DOHH2 (cell line): Measurements from ENCODE around the gene BMPER.

ENCODE experiments used
- H3F3A ChIP-seq: fragments of 200-600 bp; sonication (generic), shearing (Covaris generic); 2 replicates; pipeline ENCODE4 v1.6.0; 2016; ENCODE audit warnings: antibody characterized with exemption, mild to moderate bottlenecking; ENCODE audit not compliant: control insufficient read depth, insufficient read depth
- H3K27ac ChIP-seq: fragments of 200-600 bp; sonication (generic); 2 replicates; pipeline ENCODE4 v1.5.1; 2014; ENCODE audit warnings: low read depth, mild to moderate bottlenecking, low read length, moderate library complexity
- H3K27me3 ChIP-seq: fragments of 200-600 bp; sonication (generic); 2 replicates; pipeline ENCODE4 v1.6.1; 2014; ENCODE audit warnings: mild to moderate bottlenecking, low read length, mixed read lengths; ENCODE audit not compliant: control insufficient read depth
- H3K36me3 ChIP-seq: fragments of 200-600 bp; sonication (generic); 2 replicates; pipeline ENCODE4 v1.6.1; 2014; ENCODE audit warnings: mild to moderate bottlenecking, low read length, moderate library complexity, mixed read lengths; ENCODE audit not compliant: control insufficient read depth
- H3K4me1 ChIP-seq: fragments of 200-600 bp; sonication (generic); 2 replicates; pipeline ENCODE4 v1.6.1; 2014; ENCODE audit warnings: mild to moderate bottlenecking, low read length, mixed read lengths; ENCODE audit not compliant: control insufficient read depth
- H3K4me2 ChIP-seq: fragments of 200-600 bp; sonication (generic); 2 replicates; pipeline ENCODE4 v1.6.0; 2014; ENCODE audit warnings: mild to moderate bottlenecking, low read length, moderate library complexity
- H3K4me3 ChIP-seq: fragments of 200-600 bp; sonication (generic); 2 replicates; pipeline ENCODE4 v1.5.1; 2014; ENCODE audit warnings: mild to moderate bottlenecking, low read length, mixed read lengths
- H3K79me2 ChIP-seq: fragments of 200-600 bp; sonication (generic); 2 replicates; pipeline ENCODE4 v1.6.1; 2014; ENCODE audit warnings: mild to moderate bottlenecking, low read length, mixed read lengths; ENCODE audit not compliant: control insufficient read depth
- H3K9me2 ChIP-seq: fragments of 200-600 bp; sonication (generic); replicated peaks from 2 replicates; pipeline ENCODE4 v1.6.1; 2014; ENCODE audit warnings: mild to moderate bottlenecking, low read length, mixed read lengths; ENCODE audit not compliant: control insufficient read depth
- H3K9me3 ChIP-seq: fragments of 200-600 bp; sonication (generic); 2 replicates; pipeline ENCODE4 v1.6.1; 2014; ENCODE audit warnings: antibody characterized with exemption, low read length, mixed read lengths; ENCODE audit not compliant: control insufficient read depth, insufficient read depth
- H4K20me1 ChIP-seq: fragments of 200-600 bp; sonication (generic); 2 replicates; pipeline ENCODE4 v1.6.0; 2014; ENCODE audit warnings: low read depth, mild to moderate bottlenecking, antibody characterized with exemption, low read length, moderate library complexity; ENCODE audit not compliant: control insufficient read depth, insufficient read depth
- CTCF ChIP-seq: fragments of 200-600 bp; sonication (generic); IDR thresholded peaks from one replicate; pipeline ENCODE4 v1.5.1; 2014; ENCODE audit warnings: antibody characterized with exemption, mild to moderate bottlenecking, low read depth, low read length; ENCODE audit not compliant: poor library complexity, severe bottlenecking
- EZH2phosphoT487 ChIP-seq: fragments of 200-600 bp; sonication (generic); IDR thresholded peaks from 2 replicates; pipeline ENCODE4 v1.6.1; 2017; ENCODE audit warnings: borderline replicate concordance, mild to moderate bottlenecking, antibody characterized with exemption, low read length, moderate library complexity, mixed read lengths

BMPER gene

GRCh38 chr7:33916357-33917081, 11.2 kb downstream of the BMPER start:
- Histone ChIP-seq H3K36me3 (no peaks in the 10 kb centered on the region), H3K9me3 (no peaks in the 10 kb centered on the region), H3K4me1 (no peaks in the 10 kb centered on the region), H3K27ac (no peak overlapping the region), H3K27me3 (no peaks in the 10 kb centered on the region), H3K79me2 (no peaks in the 10 kb centered on the region), H3K9me2 (no peaks in the 10 kb centered on the region), H4K20me1 (no peaks in the 10 kb centered on the region), H3K4me3 (no peak overlapping the region), H3F3A (no peaks in the 10 kb centered on the region), H3K4me2 (no peak overlapping the region)
- TF ChIP-seq CTCF, result no peak
- no peak for TF ChIP-seq EZH2phosphoT487

- Histone ChIP-seq H3F3A (no peaks in the 10 kb centered on the region), H3K27me3 (no peaks in the 10 kb centered on the region), H3K79me2 (no peaks in the 10 kb centered on the region), H3K27ac (no peak overlapping the region), H3K4me2 (no peak overlapping the region), H3K9me3 (no peaks in the 10 kb centered on the region), H4K20me1 (no peaks in the 10 kb centered on the region), H3K4me3 (no peak overlapping the region), H3K9me2 (no peaks in the 10 kb centered on the region), H3K36me3 (no peaks in the 10 kb centered on the region), H3K4me1 (no peaks in the 10 kb centered on the region)
- TF ChIP-seq CTCF (no peak), EZH2phosphoT487 (no peak)
Observed at GRCh38 chr7:33917661-33918060, 12.3 kb downstream of the BMPER start.

- no peaks in the 10 kb centered on the region for H3K9me3 ChIP-seq
- no peak overlapping the region for H3K4me2 ChIP-seq
- no peaks in the 10 kb centered on the region for H3K36me3 ChIP-seq
- TF ChIP-seq EZH2phosphoT487 (no peak), CTCF (no peak)
- no peaks in the 10 kb centered on the region for H3K79me2 ChIP-seq
- no peaks in the 10 kb centered on the region for H4K20me1 ChIP-seq
- H3K4me3 ChIP-seq, result no peak overlapping the region
- no peaks in the 10 kb centered on the region for H3K9me2 ChIP-seq
- no peak overlapping the region for H3K27ac ChIP-seq
- no peaks in the 10 kb centered on the region for H3K4me1 ChIP-seq
- H3F3A ChIP-seq, result no peaks in the 10 kb centered on the region
- H3K27me3 ChIP-seq, result no peaks in the 10 kb centered on the region
Observed at GRCh38 chr7:33918438-33919143, 13.3 kb downstream of the BMPER start.
